GM18907 (cell line): ENCODE data around the gene AHNAK2.

ENCODE experiments used
- ATAC-seq: cut with Tn5 transposase; IDR thresholded peaks from one replicate; pipeline ENCODE4 v1.9.1; 2021; ENCODE audit warnings: mild to moderate bottlenecking, moderate library complexity; ENCODE audit not compliant: unreplicated experiment

Gene AHNAK2

GRCh38 chr14:104973385-104974145, 4.6 kb downstream of the AHNAK2 start:
- ATAC-seq: no peak

- no peak for ATAC-seq
Measured at GRCh38 chr14:104973135-104973384, 5.1 kb downstream of the AHNAK2 start.

- ATAC-seq: no peak
Measured at GRCh38 chr14:104972301-104973134, 5.7 kb downstream of the AHNAK2 start.

- no peak for ATAC-seq
Measured at GRCh38 chr14:104971447-104972240, 6.5 kb downstream of the AHNAK2 start.

GRCh38 chr14:104970231-104971068, 7.7 kb downstream of the AHNAK2 start:
- no peak for ATAC-seq

GRCh38 chr14:104969741-104970230, 8.4 kb downstream of the AHNAK2 start:
- ATAC-seq: no peak

GRCh38 chr14:104968541-104969401, 9.4 kb downstream of the AHNAK2 start:
- no peak for ATAC-seq

- no peak for ATAC-seq
Measured at GRCh38 chr14:104968153-104968527, 10.0 kb downstream of the AHNAK2 start.

- ATAC-seq: no peak
Measured at GRCh38 chr14:104967386-104968152, 10.6 kb downstream of the AHNAK2 start.

GRCh38 chr14:104966981-104967385, 11.2 kb downstream of the AHNAK2 start:
- ATAC-seq: no peak

GRCh38 chr14:104966261-104966865, 11.8 kb downstream of the AHNAK2 start:
- no peak for ATAC-seq

GRCh38 chr14:104965561-104966231, 12.5 kb downstream of the AHNAK2 start:
- ATAC-seq: no peak

GRCh38 chr14:104964546-104964945, 13.6 kb downstream of the AHNAK2 start:
- no peak for ATAC-seq

- ATAC-seq: no peak
Measured at GRCh38 chr14:104957146-104958113, 20.7 kb downstream of the AHNAK2 start.

- ATAC-seq: no peak
Measured at GRCh38 chr14:104956290-104956890, 21.8 kb downstream of the AHNAK2 start.

- no peak for ATAC-seq
Measured at GRCh38 chr14:104955396-104955770, 22.8 kb downstream of the AHNAK2 start.
